IMR-90 (cell line): ENCODE data around the gene ANKRD16. TPM values are rescaled to one million over a fixed set of nuclear protein-coding genes. Genes with fewer than 3 reads are reported as not detected.
A peak's percentile ranks its signal among the peaks of the same experiment; 100 is the strongest.

ENCODE experiments used
- ATAC-seq: fragments of 200-7000 bp; cut with Tn5 transposase; 2 replicates; pipeline ENCODE4 v1.9.1; 2020; ENCODE audit warnings: low read depth, mild to moderate bottlenecking, moderate library complexity
- BruUV-seq: library from RNA; stranded (reverse); fragments of 400-500 nt; replicated peaks from 2 replicates; lab custom pipeline; 2021; lab: Mats Ljungman, UMichigan
- CTCF ChIA-PET: fragments of 300-600 bp; formaldehyde crosslinking; extraction: SDS; loops from one replicate; lab custom pipeline; 2021; ENCODE audit warnings: antibody characterized with exemption; lab: Yijun Ruan, JAX
- POLR2A ChIA-PET: fragments of 300-600 bp; sonication (Branson Sonifier 250); formaldehyde crosslinking; loops from one replicate; lab custom pipeline; 2022; ENCODE audit warnings: antibody characterized with exemption; ENCODE audit not compliant: unreplicated experiment; lab: Charles Lee
- DNase-seq: peaks from one replicate; pipeline ENCODE4 v3.0.0; 2013
- H2AFZ ChIP-seq: replicated peaks from 2 replicates; pipeline ENCODE3; 2013; ENCODE audit warnings: low read length, mild to moderate bottlenecking; ENCODE audit not compliant: poor library complexity
- H2AK5ac ChIP-seq: 2 replicates; pipeline ENCODE4 v1.6.1; 2013; ENCODE audit warnings: low read depth, low read length, inconsistent platforms
- H2AK9ac ChIP-seq: replicated peaks from 2 replicates; pipeline ENCODE3; 2013; ENCODE audit warnings: mild to moderate bottlenecking, low read depth, low read length, moderate library complexity; ENCODE audit not compliant: poor library complexity
- H2BK120ac ChIP-seq: 2 replicates; pipeline ENCODE4 v1.6.1; 2013; ENCODE audit warnings: low read depth, low read length, inconsistent platforms
- H2BK15ac ChIP-seq: 3 replicates; pipeline ENCODE4 v1.6.1; 2013; ENCODE audit warnings: low read depth, low read length, inconsistent platforms
- H2BK20ac ChIP-seq: 2 replicates; pipeline ENCODE4 v1.6.1; 2013; ENCODE audit warnings: low read depth, mild to moderate bottlenecking, inconsistent platforms, low read length, moderate library complexity
- H2BK5ac ChIP-seq: 2 replicates; pipeline ENCODE4 v1.6.1; 2013; ENCODE audit warnings: mild to moderate bottlenecking, low read depth, low read length, inconsistent platforms; ENCODE audit not compliant: poor library complexity, severe bottlenecking
- H3K14ac ChIP-seq: replicated peaks from 2 replicates; pipeline ENCODE4 v1.6.1; 2013; ENCODE audit warnings: low read depth, low read length, inconsistent platforms
- H3K18ac ChIP-seq: 2 replicates; pipeline ENCODE4 v1.6.1; 2013; ENCODE audit warnings: low read depth, low read length, control low read depth
- H3K23ac ChIP-seq: 2 replicates; pipeline ENCODE4 v1.6.1; 2013; ENCODE audit warnings: low read depth, low read length, inconsistent platforms
- H3K27ac ChIP-seq: 2 replicates; pipeline ENCODE4 v1.5.1; 2013; ENCODE audit warnings: mild to moderate bottlenecking, control low read depth, low read length; ENCODE audit not compliant: insufficient read depth
- H3K27me3 ChIP-seq: 2 replicates; pipeline ENCODE4 v1.6.1; 2013; ENCODE audit warnings: low read length; ENCODE audit not compliant: control insufficient read depth, insufficient read depth
- H3K36me3 ChIP-seq: 2 replicates; pipeline ENCODE4 v1.6.1; 2013; ENCODE audit warnings: low read length, mixed read lengths; ENCODE audit not compliant: control insufficient read depth, insufficient read depth
- H3K4ac ChIP-seq: 2 replicates; pipeline ENCODE4 v1.6.1; 2013; ENCODE audit warnings: low read depth, low read length, inconsistent platforms
- H3K4me1 ChIP-seq: 2 replicates; pipeline ENCODE4 v1.6.1; 2013; ENCODE audit warnings: low read length, mixed read lengths; ENCODE audit not compliant: control insufficient read depth, insufficient read depth
- H3K4me2 ChIP-seq: 2 replicates; pipeline ENCODE4 v1.6.1; 2013; ENCODE audit warnings: low read depth, mild to moderate bottlenecking, control low read depth, low read length, moderate library complexity
- H3K4me3 ChIP-seq: 2 replicates; pipeline ENCODE4 v1.5.1; 2013; ENCODE audit warnings: low read depth, mild to moderate bottlenecking, control low read depth, low read length, moderate library complexity; ENCODE audit not compliant: insufficient read depth
- H3K56ac ChIP-seq: 2 replicates; pipeline ENCODE4 v1.6.1; 2013; ENCODE audit warnings: low read length, inconsistent platforms; ENCODE audit not compliant: insufficient read depth; ENCODE audit errors: extremely low read depth
- H3K79me1 ChIP-seq, 2 experiments: 2 replicates each; pipeline ENCODE4 v1.6.1; 2013; ENCODE audit warnings: low read length in 2 of 2, inconsistent platforms in 1 of 2, low read depth in 1 of 2
- H3K9ac ChIP-seq: 2 replicates; pipeline ENCODE4 v1.6.1; 2013; ENCODE audit warnings: low read depth, low read length, control low read depth
- H3K9me1 ChIP-seq: 2 replicates; pipeline ENCODE4 v1.6.1; 2013; ENCODE audit warnings: low read length, inconsistent platforms; ENCODE audit not compliant: insufficient read depth
- H3K9me3 ChIP-seq: 2 replicates; pipeline ENCODE4 v1.6.1; 2013; ENCODE audit warnings: low read length; ENCODE audit not compliant: control insufficient read depth, insufficient read depth
- H4K20me1 ChIP-seq: 2 replicates; pipeline ENCODE4 v1.6.1; 2013; ENCODE audit warnings: low read length, inconsistent platforms; ENCODE audit not compliant: insufficient read depth
- H4K5ac ChIP-seq: 2 replicates; pipeline ENCODE4 v1.6.1; 2013; ENCODE audit warnings: mild to moderate bottlenecking, low read depth, low read length, control low read depth
- H4K8ac ChIP-seq, 2 experiments: 2 replicates each; pipeline ENCODE4 v1.6.1; 2013; ENCODE audit warnings: low read depth in 2 of 2, low read length in 2 of 2, control low read depth in 1 of 2, inconsistent platforms in 1 of 2
- H4K91ac ChIP-seq: 2 replicates; pipeline ENCODE4 v1.6.1; 2013; ENCODE audit warnings: low read depth, low read length, inconsistent platforms; ENCODE audit not compliant: insufficient read depth
- CTCF ChIP-seq: conservative IDR thresholded peaks from 2 replicates; pipeline ENCODE4 v1.5.1; 2012; ENCODE audit warnings: mild to moderate bottlenecking, low read depth, low read length, improper control_type of control experiment
- NFE2L2 ChIP-seq: fragments of 150-350 bp; IDR thresholded peaks from 2 replicates; pipeline ENCODE4 v1.6.1; 2016; ENCODE audit warnings: low read depth, mild to moderate bottlenecking, low read length
- POLR2A ChIP-seq: IDR thresholded peaks from 2 replicates; pipeline ENCODE4 v1.6.1; 2012; ENCODE audit warnings: mild to moderate bottlenecking, low read depth, low read length
- RAD21 ChIP-seq: IDR thresholded peaks from 2 replicates; pipeline ENCODE4 v1.6.1; 2012; ENCODE audit warnings: low read length, improper control_type of control experiment
- RFX5 ChIP-seq: IDR thresholded peaks from 2 replicates; pipeline ENCODE4 v1.8.0; 2012; ENCODE audit warnings: low read depth, mild to moderate bottlenecking, low read length, moderate library complexity
- WGBS, 2 experiments: methylation state at CpG; one replicate each; pipeline versions ENCODE4 v1.1.5 to v1.1.7; 2013; ENCODE audit warnings: missing lambda C conversion rate in 2 of 2; ENCODE audit not compliant: insufficient read length in 1 of 2; ENCODE audit errors: extremely low coverage in 2 of 2; 5-methylcytosine and 5-hydroxymethylcytosine counted together
- dilution Hi-C: fragments of 300-500 bp; cut with HindIII; formaldehyde crosslinking; loops from one replicate; pipeline ENCODE4 v1.14.3; 2018; ENCODE audit warnings: low sequenced_read_pairs; ENCODE audit not compliant: unreplicated experiment
- in situ Hi-C: fragments of 300-500 bp; cut with MboI; formaldehyde crosslinking; loops from 3 replicates; pipeline ENCODE4 v1.14.3; 2019; ENCODE audit warnings: low sequenced_read_pairs, inconsistent platforms, mixed read lengths
- intact Hi-C: fragments of 100-400 bp; cut with micrococcal nuclease; formaldehyde crosslinking; loops from 2 replicates; pipeline ENCODE4 v1.10.0; 2022
- polyA plus RNA-seq, 3 experiments: library from polyadenylated mRNA; depleted of rRNA; stranded (reverse); fragments of >200 nt; gene quantifications; 2 replicates each; pipeline ENCODE4 v1.2.3, GENCODE V29; 2012; ENCODE audit warnings: low replicate concordance in 1 of 3
- total RNA-seq: library from RNA; depleted of rRNA; stranded (reverse); fragments of >200 nt; gene quantifications from 2 replicates; pipeline ENCODE4 v1.2.3, GENCODE V29; 2012

ANKRD16 gene
- total and polyA plus RNA-seq, 2 of the 4 experiments (the other 2 are of a cell fraction), result 5.1 to 5.7 TPM

GRCh38 chr10:5892007-5892406 lies 2.3 kb upstream of the ANKRD16 start:
- Histone ChIP-seq H3K36me3 (peaks cover 22% of the 10 kb centered on the region), H4K8ac (no peak overlapping the region), H3K27me3 (no peaks in the 10 kb centered on the region), H3K4me1 (peaks cover 14% of the 10 kb centered on the region), H3K14ac (no peak overlapping the region), H2AK5ac (no peak overlapping the region; the same call in 1 of the 2 replicates), H4K5ac (no peak overlapping the region), H3K27ac (no peak overlapping the region), H2BK20ac (no peak overlapping the region), H2BK120ac (no peak overlapping the region), H3K18ac (no peak overlapping the region), H3K9ac (no peak overlapping the region), H3K9me3 (no peaks in the 10 kb centered on the region), H3K4me3 (no peak overlapping the region), H3K56ac (no peak overlapping the region), H3K79me1 (peaks cover 42 to 72% of the 10 kb centered on the region in 2 experiments), H2AK9ac (no peak overlapping the region), H2BK15ac (no peak overlapping the region), H3K4me2 (no peak overlapping the region; the same call in 1 of the 2 replicates), H2AFZ (no peak overlapping the region), H4K20me1 (peaks cover 59% of the 10 kb centered on the region), H2BK5ac (no peak overlapping the region), H3K9me1 (peaks cover 22% of the 10 kb centered on the region), H4K91ac (no peak overlapping the region), H3K23ac (peak overlapping the region; percentile 28; the same call in 1 of the 2 replicates), H3K4ac (no peak overlapping the region)
- WGBS, 2 experiments, result no CpG with 5 or more reads among the region's 8 CpGs
- CTCF ChIA-PET, result no interaction called here
- intact Hi-C loops (loop anchor here (5.0 kb wide), 1 partner anchor 35 kb away; no protein-coding TSS in a partner anchor), dilution Hi-C loops (no loop called here), in situ Hi-C loops (no loop called here)
- DNase-seq (no peak), ATAC-seq (no peak)
- POLR2A ChIA-PET, result no interaction called here
- BruUV-seq, result TSS peak; percentile 21
- no peak for TF ChIP-seq NFE2L2
- no peak for TF ChIP-seq CTCF
- TF ChIP-seq RAD21, result no peak
- no peak for TF ChIP-seq POLR2A
- no peak for TF ChIP-seq RFX5
